Esophagus muscularis mucosa (tissue), 4 donors: ENCODE measurements around the gene MEGF6. TPM values are rescaled to one million over a fixed set of nuclear protein-coding genes. Genes with fewer than 3 reads are reported as not detected.

Experiments used
- DNase-seq: peaks from one replicate; pipeline ENCODE4 v3.0.0-alpha.2; 2017; ENCODE audit errors: extremely low spot score
- H3K27ac ChIP-seq, 4 donors: fragments of 200-600 bp; sonication (generic); replicated peaks in 1 of 4; 1 replicate in 3 of 4; 2 replicates in 1 of 4; pipeline ENCODE4 v1.5.1; 2016 to 2019; ENCODE audit warnings: mild to moderate bottlenecking in 1 of 4
- H3K27me3 ChIP-seq, 4 donors: fragments of 200-600 bp; sonication (generic); one replicate each; pipeline versions ENCODE4 v1.5.1 to v1.6.0; 2016 to 2019
- H3K36me3 ChIP-seq, 4 donors: fragments of 200-600 bp; sonication (generic); one replicate each; pipeline ENCODE4 v1.5.1; 2016 to 2019
- H3K4me1 ChIP-seq, 4 donors: fragments of 200-600 bp; sonication (generic); one replicate each; pipeline ENCODE4 v1.5.1; 2016 to 2019
- H3K4me3 ChIP-seq, 4 donors: fragments of 200-600 bp; sonication (generic); 1 replicate in 2 of 4; 2 replicates in 2 of 4; pipeline ENCODE4 v1.5.1; 2016 to 2019; ENCODE audit warnings: mild to moderate bottlenecking in 4 of 4, moderate library complexity in 1 of 4
- H3K9me3 ChIP-seq, 4 donors: fragments of 200-600 bp; sonication (generic); 1 replicate in 3 of 4; 2 replicates in 1 of 4; pipeline ENCODE4 v1.5.1; 2016 to 2019
- EP300 ChIP-seq: sonication (generic); formaldehyde crosslinking; IDR thresholded peaks from one replicate; pipeline ENCODE4 v1.6.1; 2017; ENCODE audit warnings: antibody characterized with exemption
- POLR2A ChIP-seq: fragments of 450-650 bp; IDR thresholded peaks from one replicate; pipeline ENCODE4 v1.6.1; 2017; ENCODE audit warnings: antibody characterized with exemption, moderate library complexity, mild to moderate bottlenecking, low read depth
- POLR2AphosphoS5 ChIP-seq, 2 donors: sonication (generic); formaldehyde crosslinking; IDR thresholded peaks; one replicate each; pipeline ENCODE4 v1.6.1; 2017; ENCODE audit warnings: antibody characterized with exemption in 2 of 2
- WGBS: methylation state at CpG from one replicate; pipeline ENCODE4 v1.1.5; 2018; 5-methylcytosine and 5-hydroxymethylcytosine counted together
- intact Hi-C: fragments of 100-400 bp; cut with DNase I; formaldehyde crosslinking; loops from one replicate; pipeline ENCODE4 v1.15.1; 2023
- total RNA-seq, 4 donors: library from RNA; depleted of rRNA; stranded (reverse); fragments of >200 nt; gene quantifications; one replicate each; pipeline versions ENCODE4 v1.1.0 to v1.2.1, GENCODE V29; 2016
- TF ChIP-seq, protein P1 (sequence below), 3 experiments: fragments of 200-600 bp in 2 of 3; fragments of 450-650 bp in 1 of 3; sonication (generic) in 2 of 3; IDR thresholded peaks; one replicate each; pipeline ENCODE4 v1.5.1; 2017 to 2019; ENCODE audit warnings: antibody characterized with exemption in 3 of 3, mild to moderate bottlenecking in 2 of 3, moderate library complexity in 1 of 3

The MEGF6 gene
- total RNA-seq, 4 donors from 2014 or later: 9.3 to 18.1 (median 12.7) TPM

DNA sequence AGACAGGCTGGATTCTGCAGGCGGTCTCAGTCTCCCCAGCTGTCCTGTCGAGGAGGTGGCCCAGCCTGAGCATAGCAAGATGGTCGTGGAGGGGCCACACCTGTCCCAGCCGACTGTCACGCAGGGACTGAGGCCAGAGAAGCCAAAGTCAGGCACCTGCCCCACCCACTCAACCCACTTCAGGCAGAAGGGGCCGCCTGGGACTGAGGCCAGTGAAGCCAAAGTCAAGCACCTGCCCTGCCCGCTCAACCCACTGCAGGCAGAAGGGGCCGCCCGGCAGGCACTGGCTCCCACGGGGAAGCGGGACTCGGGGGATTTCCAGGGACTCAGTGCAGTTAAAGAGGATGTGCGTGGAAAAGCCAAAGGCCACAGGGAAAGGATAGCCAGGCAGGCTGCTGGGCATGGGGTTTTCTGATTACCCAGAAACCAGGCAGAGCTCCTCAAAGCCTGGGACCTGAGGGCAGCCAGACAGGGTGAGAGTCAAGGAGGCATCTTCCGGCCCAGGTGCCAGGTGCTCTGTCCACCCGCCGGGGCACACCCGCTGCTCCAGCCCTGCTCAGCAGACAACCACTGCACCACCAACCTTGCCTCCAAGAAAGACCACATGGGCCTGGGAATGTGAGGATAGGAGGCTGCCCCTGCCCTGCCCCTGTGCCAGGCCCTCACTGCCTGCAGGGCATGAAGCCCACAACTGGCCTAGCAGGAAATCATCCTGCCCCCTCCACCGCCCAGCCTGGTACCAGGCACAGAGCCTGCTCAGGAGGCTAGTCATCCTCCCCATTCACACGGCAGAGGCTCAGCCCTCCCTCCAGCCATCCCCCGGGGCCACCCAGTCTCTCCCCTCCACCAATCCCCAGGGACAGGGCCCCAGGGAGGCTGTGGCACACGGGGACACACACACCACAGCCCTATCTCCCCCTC is 41.0 kb downstream of the MEGF6 start:
- H3K9me3 ChIP-seq: no peaks in the 10 kb centered on the region
- no peaks in the 10 kb centered on the region for H3K36me3 ChIP-seq
- no peak for DNase-seq
- intact Hi-C loops: no loop called here
- H3K4me1 ChIP-seq: peaks cover 0 to 9% (median 2%) of the 10 kb centered on the region in 4 donors
- no peak overlapping the region for H3K4me3 ChIP-seq
- no peak for TF ChIP-seq POLR2A
- no peak for TF ChIP-seq EP300
- no peak for TF ChIP-seq POLR2AphosphoS5 (IDR thresholded peaks at IDR 0.05)
- 87% methylated on average over 15 of the region's 21 CpGs for WGBS
- H3K27me3 ChIP-seq: peaks cover 0 to 11% (median 0%) of the 10 kb centered on the region in 4 donors
- H3K27ac ChIP-seq: no peak overlapping the region

DNA sequence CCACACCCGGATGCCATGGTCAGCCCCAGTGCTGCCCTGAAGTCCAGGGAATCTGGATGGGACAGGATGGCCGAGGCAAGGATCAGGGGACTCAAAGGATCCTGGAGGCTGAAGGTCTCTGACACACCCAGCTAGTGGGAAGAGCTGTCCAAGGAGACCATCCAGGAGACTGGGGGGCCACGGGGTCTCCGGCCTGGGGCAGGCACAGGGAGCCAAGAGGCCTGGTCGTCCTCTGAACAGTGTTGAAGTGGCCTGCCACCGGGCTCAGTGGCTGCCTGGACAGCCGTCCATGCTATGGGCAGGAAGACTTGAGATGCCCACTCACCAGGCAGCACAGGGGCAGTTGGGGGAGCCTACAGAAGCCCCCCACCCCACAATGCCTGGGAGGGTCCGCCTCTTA is 41.9 kb downstream of the MEGF6 start:
- intact Hi-C loops: loop anchor here (5.0 kb wide), 1 partner anchor 48 kb away; no protein-coding TSS in a partner anchor
- Histone ChIP-seq H3K9me3 (no peaks in the 10 kb centered on the region), H3K4me1 (peaks cover 0 to 9% (median 2%) of the 10 kb centered on the region in 4 donors), H3K27me3 (peaks cover 0 to 19% (median 0%) of the 10 kb centered on the region in 4 donors), H3K36me3 (no peaks in the 10 kb centered on the region), H3K4me3 (no peak overlapping the region), H3K27ac (no peak overlapping the region)
- 100% methylated on average over 5 of the region's 8 CpGs for WGBS
- no peak for DNase-seq
- no peak for TF ChIP-seq POLR2AphosphoS5 (IDR thresholded peaks at IDR 0.05)
- no peak for TF ChIP-seq POLR2A
- TF ChIP-seq EP300: no peak
- TF ChIP-seq, protein P1, sequence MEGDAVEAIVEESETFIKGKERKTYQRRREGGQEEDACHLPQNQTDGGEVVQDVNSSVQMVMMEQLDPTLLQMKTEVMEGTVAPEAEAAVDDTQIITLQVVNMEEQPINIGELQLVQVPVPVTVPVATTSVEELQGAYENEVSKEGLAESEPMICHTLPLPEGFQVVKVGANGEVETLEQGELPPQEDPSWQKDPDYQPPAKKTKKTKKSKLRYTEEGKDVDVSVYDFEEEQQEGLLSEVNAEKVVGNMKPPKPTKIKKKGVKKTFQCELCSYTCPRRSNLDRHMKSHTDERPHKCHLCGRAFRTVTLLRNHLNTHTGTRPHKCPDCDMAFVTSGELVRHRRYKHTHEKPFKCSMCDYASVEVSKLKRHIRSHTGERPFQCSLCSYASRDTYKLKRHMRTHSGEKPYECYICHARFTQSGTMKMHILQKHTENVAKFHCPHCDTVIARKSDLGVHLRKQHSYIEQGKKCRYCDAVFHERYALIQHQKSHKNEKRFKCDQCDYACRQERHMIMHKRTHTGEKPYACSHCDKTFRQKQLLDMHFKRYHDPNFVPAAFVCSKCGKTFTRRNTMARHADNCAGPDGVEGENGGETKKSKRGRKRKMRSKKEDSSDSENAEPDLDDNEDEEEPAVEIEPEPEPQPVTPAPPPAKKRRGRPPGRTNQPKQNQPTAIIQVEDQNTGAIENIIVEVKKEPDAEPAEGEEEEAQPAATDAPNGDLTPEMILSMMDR (IDR thresholded peaks at IDR 0.05): no peak

DNA sequence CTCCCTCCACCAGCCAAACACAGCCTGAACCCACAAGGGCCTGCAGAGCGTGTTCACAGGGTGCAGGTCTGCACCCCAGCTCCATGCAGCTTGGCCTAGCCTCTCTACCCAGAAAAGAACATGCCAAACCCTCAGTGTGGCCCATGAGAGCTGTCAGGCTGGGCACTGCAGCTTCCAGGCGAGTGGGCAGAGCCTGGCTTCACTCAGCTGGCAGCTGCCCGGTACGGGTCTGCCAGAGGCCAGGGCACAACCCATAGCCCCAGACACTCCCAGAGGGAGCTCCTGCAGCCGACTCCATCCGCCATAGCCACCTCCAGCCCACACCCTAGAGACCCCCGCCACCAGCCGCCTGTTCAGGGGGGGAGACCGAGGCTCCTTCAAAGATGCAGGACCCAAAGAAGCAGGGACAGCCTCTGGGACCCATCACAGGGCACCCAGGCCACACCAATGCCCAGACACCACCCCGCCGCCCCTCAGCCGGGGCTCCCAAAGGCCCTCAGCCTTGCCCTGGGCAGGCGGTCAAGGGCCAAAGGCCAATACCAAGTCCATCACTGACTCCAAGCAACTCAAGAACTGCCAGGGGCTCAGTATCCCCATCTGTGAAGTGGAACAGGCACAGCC is 42.4 kb downstream of the MEGF6 start:
- Histone ChIP-seq H3K4me3 (no peak overlapping the region), H3K4me1 (peaks cover 0 to 9% (median 2%) of the 10 kb centered on the region in 4 donors), H3K27ac (no peak overlapping the region), H3K27me3 (peaks cover 0 to 21% (median 0%) of the 10 kb centered on the region in 4 donors), H3K9me3 (no peaks in the 10 kb centered on the region), H3K36me3 (no peaks in the 10 kb centered on the region)
- intact Hi-C loops: loop anchor here (5.0 kb wide), 1 partner anchor 48 kb away; no protein-coding TSS in a partner anchor
- no peak for DNase-seq
- TF ChIP-seq, protein P1 (IDR thresholded peaks at IDR 0.05): no peak
- WGBS: 95% methylated on average over 4 of the region's 13 CpGs

DNA sequence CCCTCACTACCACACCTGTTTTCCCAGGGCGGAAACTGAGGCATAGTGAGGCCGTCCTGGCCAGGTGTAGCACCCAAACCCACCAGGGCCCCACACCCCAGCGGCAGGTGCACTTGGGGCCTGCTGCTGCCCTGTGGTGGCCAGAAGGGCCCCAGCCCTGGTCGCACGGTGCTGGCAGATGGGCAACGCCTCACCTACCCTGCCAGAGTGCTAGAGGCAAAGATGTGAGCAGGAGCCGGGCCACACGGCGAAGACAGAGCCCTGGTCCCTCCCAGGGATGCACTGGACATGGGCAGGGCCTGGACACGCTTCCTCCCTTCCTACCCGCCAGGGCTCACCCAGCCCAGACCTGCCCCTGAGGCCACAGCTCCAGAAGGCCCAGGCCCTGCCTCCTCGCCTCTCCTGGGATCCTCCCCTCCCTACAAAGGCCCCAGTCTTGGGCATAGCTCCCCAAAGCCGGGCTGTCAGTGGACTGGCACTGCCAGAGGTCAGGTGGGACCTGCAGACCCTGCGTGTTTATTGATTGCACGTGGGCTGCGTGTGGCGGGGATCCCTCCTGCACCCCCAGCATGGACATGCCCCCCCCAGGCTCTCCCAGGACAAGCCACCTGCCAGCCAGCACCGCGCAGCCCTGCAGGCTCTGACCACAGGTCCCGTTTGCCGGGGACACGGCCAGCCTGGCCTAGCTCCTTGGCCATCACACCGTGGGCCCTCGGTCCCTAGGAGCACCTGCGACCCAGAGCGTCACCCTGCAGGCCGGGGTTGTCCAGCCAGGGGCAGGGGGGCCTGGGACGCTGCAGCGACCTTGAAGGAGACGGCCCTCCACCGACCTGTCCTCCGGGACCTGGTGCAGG is 44.1 kb downstream of the MEGF6 start:
- no peak for DNase-seq
- 87% methylated on average over 14 of the region's 32 CpGs for WGBS
- Histone ChIP-seq H3K9me3 (no peaks in the 10 kb centered on the region), H3K4me1 (no peaks in the 10 kb centered on the region), H3K36me3 (no peaks in the 10 kb centered on the region), H3K27ac (no peak overlapping the region), H3K4me3 (no peak overlapping the region), H3K27me3 (peaks cover 0 to 21% (median 0%) of the 10 kb centered on the region in 4 donors)
- TF ChIP-seq POLR2A: no peak
- TF ChIP-seq, protein P1 (IDR thresholded peaks at IDR 0.05): no peak
- TF ChIP-seq POLR2AphosphoS5 (IDR thresholded peaks at IDR 0.05): no peak
- TF ChIP-seq EP300: no peak
- intact Hi-C loops: loop anchor here (5.0 kb wide), 1 partner anchor 50 kb away; no protein-coding TSS in a partner anchor
